PC-3 (cell line): Measurements from ENCODE around the gene MAGEB16.

Experiments used
- CTCF ChIP-seq: fragments of 300-600 bp; sonication (generic); conservative IDR thresholded peaks from 2 replicates; pipeline ENCODE4 v1.5.1; 2017; ENCODE audit warnings: antibody characterized with exemption, low read depth, mild to moderate bottlenecking, low read length
- EZH2 ChIP-seq: fragments of 300-600 bp; sonication (generic); IDR thresholded peaks from one replicate; pipeline ENCODE4 v1.6.1; 2017; ENCODE audit warnings: antibody characterized with exemption, mild to moderate bottlenecking, low read length; ENCODE audit not compliant: unreplicated experiment
- EZH2phosphoT487 ChIP-seq: fragments of 300-600 bp; sonication (generic); IDR thresholded peaks from 2 replicates; pipeline ENCODE4 v1.6.1; 2018; ENCODE audit warnings: mild to moderate bottlenecking, antibody characterized with exemption, low read length, borderline replicate concordance

GRCh38 chrX:35785075-35785474, 13.1 kb upstream of the MAGEB16 start:
- TF ChIP-seq CTCF (no peak), EZH2phosphoT487 (no peak), EZH2 (no peak)
